ENCODE measurements around the gene COQ7. TPM values are rescaled to one million over a fixed set of nuclear protein-coding genes. Genes with fewer than 3 reads are reported as not detected.

Gene COQ7
- total RNA-seq, 1 experiment from 2014 or later, result 39.6 TPM

DNA sequence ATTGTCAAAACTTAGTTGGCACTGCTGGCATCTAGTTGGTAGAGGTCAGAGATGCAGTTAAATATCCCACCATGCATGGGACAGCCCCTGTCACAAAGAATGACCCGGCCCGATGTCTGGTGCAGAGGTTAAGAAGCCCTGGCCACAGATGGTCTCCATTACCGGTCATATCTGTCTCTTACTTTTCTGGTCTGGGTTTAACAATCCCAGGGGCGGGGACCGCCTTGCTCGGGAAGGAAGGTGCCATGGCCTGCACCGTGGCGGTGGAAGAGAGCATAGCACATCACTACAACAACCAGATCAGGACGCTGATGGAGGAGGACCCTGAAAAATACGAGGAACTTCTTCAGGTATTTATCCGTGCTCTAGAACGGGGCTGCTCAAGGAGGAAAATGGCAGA is 8.1 kb downstream of the COQ7 start:
- H3K9me3 ChIP-seq (ENCODE audit: control insufficient read depth, insufficient read depth, low read depth, low read length), result no peaks in the 10 kb centered on the region
- ChIA-PET POLR2A (no interaction called here), CTCF (interaction anchor here (0.7 kb wide), 1 partner anchor 91 kb away, joined by 7 read pairs; no protein-coding TSS in a partner anchor)
- H3K4me1 ChIP-seq (ENCODE audit: control insufficient read depth, insufficient read depth, low read length), result no peaks in the 10 kb centered on the region
- TF ChIP-seq, protein P1, sequence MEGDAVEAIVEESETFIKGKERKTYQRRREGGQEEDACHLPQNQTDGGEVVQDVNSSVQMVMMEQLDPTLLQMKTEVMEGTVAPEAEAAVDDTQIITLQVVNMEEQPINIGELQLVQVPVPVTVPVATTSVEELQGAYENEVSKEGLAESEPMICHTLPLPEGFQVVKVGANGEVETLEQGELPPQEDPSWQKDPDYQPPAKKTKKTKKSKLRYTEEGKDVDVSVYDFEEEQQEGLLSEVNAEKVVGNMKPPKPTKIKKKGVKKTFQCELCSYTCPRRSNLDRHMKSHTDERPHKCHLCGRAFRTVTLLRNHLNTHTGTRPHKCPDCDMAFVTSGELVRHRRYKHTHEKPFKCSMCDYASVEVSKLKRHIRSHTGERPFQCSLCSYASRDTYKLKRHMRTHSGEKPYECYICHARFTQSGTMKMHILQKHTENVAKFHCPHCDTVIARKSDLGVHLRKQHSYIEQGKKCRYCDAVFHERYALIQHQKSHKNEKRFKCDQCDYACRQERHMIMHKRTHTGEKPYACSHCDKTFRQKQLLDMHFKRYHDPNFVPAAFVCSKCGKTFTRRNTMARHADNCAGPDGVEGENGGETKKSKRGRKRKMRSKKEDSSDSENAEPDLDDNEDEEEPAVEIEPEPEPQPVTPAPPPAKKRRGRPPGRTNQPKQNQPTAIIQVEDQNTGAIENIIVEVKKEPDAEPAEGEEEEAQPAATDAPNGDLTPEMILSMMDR (IDR thresholded peaks at IDR 0.05), result no peak
- TF ChIP-seq SIN3A (IDR thresholded peaks at IDR 0.05; ENCODE audit: borderline replicate concordance, insufficient read depth, low read depth, low read length) (no peak), POLR2AphosphoS5 (IDR thresholded peaks at IDR 0.05; ENCODE audit: low read depth, low read length) (no peak), TCF7L2 (IDR thresholded peaks at IDR 0.05; ENCODE audit: low read depth, low read length) (no peak)
- TF ChIP-seq, protein P2, sequence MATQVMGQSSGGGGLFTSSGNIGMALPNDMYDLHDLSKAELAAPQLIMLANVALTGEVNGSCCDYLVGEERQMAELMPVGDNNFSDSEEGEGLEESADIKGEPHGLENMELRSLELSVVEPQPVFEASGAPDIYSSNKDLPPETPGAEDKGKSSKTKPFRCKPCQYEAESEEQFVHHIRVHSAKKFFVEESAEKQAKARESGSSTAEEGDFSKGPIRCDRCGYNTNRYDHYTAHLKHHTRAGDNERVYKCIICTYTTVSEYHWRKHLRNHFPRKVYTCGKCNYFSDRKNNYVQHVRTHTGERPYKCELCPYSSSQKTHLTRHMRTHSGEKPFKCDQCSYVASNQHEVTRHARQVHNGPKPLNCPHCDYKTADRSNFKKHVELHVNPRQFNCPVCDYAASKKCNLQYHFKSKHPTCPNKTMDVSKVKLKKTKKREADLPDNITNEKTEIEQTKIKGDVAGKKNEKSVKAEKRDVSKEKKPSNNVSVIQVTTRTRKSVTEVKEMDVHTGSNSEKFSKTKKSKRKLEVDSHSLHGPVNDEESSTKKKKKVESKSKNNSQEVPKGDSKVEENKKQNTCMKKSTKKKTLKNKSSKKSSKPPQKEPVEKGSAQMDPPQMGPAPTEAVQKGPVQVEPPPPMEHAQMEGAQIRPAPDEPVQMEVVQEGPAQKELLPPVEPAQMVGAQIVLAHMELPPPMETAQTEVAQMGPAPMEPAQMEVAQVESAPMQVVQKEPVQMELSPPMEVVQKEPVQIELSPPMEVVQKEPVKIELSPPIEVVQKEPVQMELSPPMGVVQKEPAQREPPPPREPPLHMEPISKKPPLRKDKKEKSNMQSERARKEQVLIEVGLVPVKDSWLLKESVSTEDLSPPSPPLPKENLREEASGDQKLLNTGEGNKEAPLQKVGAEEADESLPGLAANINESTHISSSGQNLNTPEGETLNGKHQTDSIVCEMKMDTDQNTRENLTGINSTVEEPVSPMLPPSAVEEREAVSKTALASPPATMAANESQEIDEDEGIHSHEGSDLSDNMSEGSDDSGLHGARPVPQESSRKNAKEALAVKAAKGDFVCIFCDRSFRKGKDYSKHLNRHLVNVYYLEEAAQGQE (IDR thresholded peaks at IDR 0.05; ENCODE audit: insufficient read depth in 1 of 2, low read depth in 2 of 2, low read length in 1 of 2), result no peak
- no peak for DNase-seq (ENCODE audit: low read depth, low spot score)
- H3K27ac ChIP-seq (ENCODE audit: low read length), result no peak overlapping the region
- no peak for ATAC-seq
- in situ Hi-C loops (cut with HindIII; ENCODE audit: low pct_unique_long_range_greater_than_20kb, low sequenced_read_pairs) (no loop called here), intact Hi-C loops (cut with micrococcal nuclease; ENCODE audit: unreplicated experiment) (no loop called here)
- no peaks in the 10 kb centered on the region for H3K36me3 ChIP-seq (ENCODE audit: control insufficient read depth, insufficient read depth, low read length)
- no TSS peak for BruUV-seq (replicated peaks)
- no peaks in the 10 kb centered on the region for H3K27me3 ChIP-seq (ENCODE audit: control insufficient read depth, insufficient read depth, low read length)
- no peak overlapping the region for H3K4me3 ChIP-seq (ENCODE audit: low read depth in 2 of 2, low read length in 2 of 2)

DNA sequence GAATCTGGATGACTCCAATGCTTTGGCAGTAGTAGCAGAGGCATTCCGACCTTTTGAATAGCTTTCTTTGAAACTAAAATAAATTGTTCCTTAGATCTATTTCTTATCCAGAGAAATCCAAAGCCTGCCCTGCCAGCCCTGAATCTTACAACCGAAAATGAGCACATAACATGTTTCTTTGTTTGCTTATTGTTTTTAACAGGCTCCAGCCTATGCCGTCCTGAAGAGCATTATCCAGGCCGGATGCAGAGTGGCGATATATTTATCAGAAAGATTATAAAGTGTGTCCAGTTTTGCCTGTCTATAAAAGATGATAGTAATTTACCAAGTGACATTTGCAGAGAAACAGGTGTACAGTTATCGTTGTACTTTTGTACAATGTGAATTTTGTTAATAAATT is 10.5 kb downstream of the COQ7 start:
- DNase-seq (ENCODE audit: low read depth, low spot score) (no peak), ATAC-seq (no peak)
- H3K27ac ChIP-seq (ENCODE audit: low read length), result no peak overlapping the region
- H3K4me1 ChIP-seq (ENCODE audit: control insufficient read depth, insufficient read depth, low read length), result no peaks in the 10 kb centered on the region
- TF ChIP-seq, protein P1 (IDR thresholded peaks at IDR 0.05), result no peak
- TF ChIP-seq POLR2AphosphoS5 (IDR thresholded peaks at IDR 0.05; ENCODE audit: low read depth, low read length) (no peak), SIN3A (IDR thresholded peaks at IDR 0.05; ENCODE audit: borderline replicate concordance, insufficient read depth, low read depth, low read length) (no peak), TCF7L2 (IDR thresholded peaks at IDR 0.05; ENCODE audit: low read depth, low read length) (no peak)
- TF ChIP-seq, protein P2 (IDR thresholded peaks at IDR 0.05; ENCODE audit: insufficient read depth in 1 of 2, low read depth in 2 of 2, low read length in 1 of 2), result no peak
- H3K36me3 ChIP-seq (ENCODE audit: control insufficient read depth, insufficient read depth, low read length), result no peaks in the 10 kb centered on the region
- H3K4me3 ChIP-seq (ENCODE audit: low read depth in 2 of 2, low read length in 2 of 2), result no peak overlapping the region
- BruUV-seq (replicated peaks), result no TSS peak
- ChIA-PET POLR2A (no interaction called here), CTCF (interaction anchor here (0.7 kb wide), 1 partner anchor 24 kb away, joined by 3 read pairs; no protein-coding TSS in a partner anchor)
- intact Hi-C loops (cut with micrococcal nuclease; ENCODE audit: unreplicated experiment), result no loop called here
- in situ Hi-C loops (cut with HindIII; ENCODE audit: low pct_unique_long_range_greater_than_20kb, low sequenced_read_pairs), result no loop called here
- H3K27me3 ChIP-seq (ENCODE audit: control insufficient read depth, insufficient read depth, low read length), result no peaks in the 10 kb centered on the region
- no peaks in the 10 kb centered on the region for H3K9me3 ChIP-seq (ENCODE audit: control insufficient read depth, insufficient read depth, low read depth, low read length)
